K562 (cell line): ENCODE results near the gene INCA1. TPM values are rescaled to one million over a fixed set of nuclear protein-coding genes. Genes with fewer than 3 reads are reported as not detected.

ENCODE experiments used
- ATAC-seq: fragments of 200-7000 bp; cut with Tn5 transposase; 3 replicates; pipeline ENCODE4 v1.9.1; 2020; ENCODE audit warnings: moderate library complexity
- BruUV-seq: library from RNA; stranded (reverse); fragments of 400-500 nt; replicated peaks from 2 replicates; lab custom pipeline; 2021; lab: Mats Ljungman, UMichigan
- CTCF ChIA-PET: fragments of 300-600 bp; formaldehyde crosslinking; extraction: SDS; loops from one replicate; lab custom pipeline; 2021; ENCODE audit warnings: low intra/inter-chr PET ratio; lab: Yijun Ruan, JAX
- POLR2A ChIA-PET: fragments of 300-600, 350-650 bp; sonication (Branson Sonifier 250); formaldehyde crosslinking; extraction: SDS; loops from one replicate; lab custom pipeline; 2021; ENCODE audit warnings: antibody characterized with exemption, inconsistent platforms; lab: Yijun Ruan, JAX
- DNase-seq, 4 experiments: peaks; one replicate each; pipeline versions ENCODE4 v3.0.0 to v3.0.0-alpha.2; 2011 to 2018; ENCODE audit warnings: low spot score in 3 of 4, mixed read lengths in 3 of 4; ENCODE audit errors: extremely low read depth in 1 of 4
- FAIRE-seq: peaks from 2 replicates; lab custom pipeline; 2011; peaks lifted over from hg19 to GRCh38; lab: Jason Lieb, UNC
- H2AFZ ChIP-seq: 2 replicates; pipeline ENCODE4 v1.6.0; 2011; ENCODE audit warnings: low read depth, low read length, control low read depth, inconsistent platforms
- H3K27ac ChIP-seq: fragments of 200-600 bp; 3 replicates; pipeline ENCODE4 v1.8.0; 2011; ENCODE audit warnings: low read depth, mild to moderate bottlenecking, control low read depth, inconsistent platforms, low read length, moderate library complexity, mixed read lengths; ENCODE audit errors: extremely low read depth
- H3K27me3 ChIP-seq, 2 experiments: fragments of 300-600 bp in 1 of 2; 2 replicates in 1 of 2; 3 replicates in 1 of 2; pipeline versions ENCODE4 v1.6.0 to v1.8.0; 2011; ENCODE audit warnings: inconsistent platforms in 2 of 2, low read length in 2 of 2, mild to moderate bottlenecking in 1 of 2, mixed read lengths in 1 of 2, moderate library complexity in 1 of 2; ENCODE audit not compliant: control insufficient read depth in 2 of 2, insufficient read depth in 2 of 2
- H3K36me3 ChIP-seq: fragments of 300-600 bp; 3 replicates; pipeline ENCODE4 v1.8.0; 2011; ENCODE audit warnings: mild to moderate bottlenecking, low read length, inconsistent platforms; ENCODE audit not compliant: control insufficient read depth, insufficient read depth
- H3K4me1 ChIP-seq, 2 experiments: fragments of 200-600 bp in 1 of 2; replicated peaks in 1 of 2; 2 replicates in 1 of 2; 3 replicates in 1 of 2; pipeline versions ENCODE4 v1.5.1 to v1.8.0; 2011; ENCODE audit warnings: inconsistent platforms in 2 of 2, low read length in 2 of 2, mild to moderate bottlenecking in 1 of 2, mixed read lengths in 1 of 2, moderate library complexity in 1 of 2; ENCODE audit not compliant: control insufficient read depth in 2 of 2, insufficient read depth in 2 of 2
- H3K4me2 ChIP-seq: 2 replicates; pipeline ENCODE4 v1.6.1; 2011; ENCODE audit warnings: low read length, control low read depth, inconsistent platforms, mixed read lengths; ENCODE audit not compliant: insufficient read depth
- H3K4me3 ChIP-seq: fragments of 200-600 bp; sonication (generic), shearing (Covaris generic); 2 replicates; pipeline ENCODE4 v1.5.1; 2016; ENCODE audit warnings: control low read depth, inconsistent platforms
- H3K79me2 ChIP-seq: fragments of 200-600 bp; 3 replicates; pipeline ENCODE4 v1.8.0; 2011; ENCODE audit warnings: low read length, inconsistent platforms; ENCODE audit not compliant: control insufficient read depth, insufficient read depth
- H3K9ac ChIP-seq, 2 experiments: 2 replicates each; pipeline versions ENCODE4 v1.6.0 to v1.6.1; 2011; ENCODE audit warnings: low read depth in 2 of 2, low read length in 2 of 2, control low read depth in 1 of 2, inconsistent platforms in 1 of 2, mild to moderate bottlenecking in 1 of 2, mixed read lengths in 1 of 2; ENCODE audit not compliant: insufficient read depth in 1 of 2
- H3K9me1 ChIP-seq: one replicate; pipeline ENCODE4 v1.6.0; 2011; ENCODE audit warnings: inconsistent platforms, mild to moderate bottlenecking, low read length, moderate library complexity; ENCODE audit not compliant: control insufficient read depth, insufficient read depth
- H3K9me3 ChIP-seq: replicated peaks from 2 replicates; pipeline ENCODE4 v1.5.1; 2011; ENCODE audit warnings: low read depth, low read length, inconsistent platforms; ENCODE audit not compliant: control insufficient read depth, insufficient read depth
- H4K20me1 ChIP-seq: replicated peaks from 2 replicates; pipeline ENCODE4 v1.6.1; 2011; ENCODE audit warnings: low read length, inconsistent platforms, mixed read lengths; ENCODE audit not compliant: control insufficient read depth, insufficient read depth
- CBX1 ChIP-seq: sonication (generic); IDR thresholded peaks from 2 replicates; pipeline ENCODE4 v1.6.1; 2016; ENCODE audit warnings: antibody characterized with exemption, low read depth, mild to moderate bottlenecking
- CXXC5 ChIP-seq: fragments of 250-450 bp; sonication (Bioruptor Pico); IDR thresholded peaks from 2 replicates; pipeline ENCODE4 v1.8.0; 2022; ENCODE audit warnings: inconsistent platforms, mild to moderate bottlenecking, moderate library complexity
- KAT7 ChIP-seq: sonication (generic); formaldehyde crosslinking; IDR thresholded peaks from 2 replicates; pipeline ENCODE4 v1.8.0; 2022; ENCODE audit warnings: missing genetic modification reagents, mild to moderate bottlenecking, borderline replicate concordance
- MLX ChIP-seq, 2 experiments: fragments of 450-650 bp in 1 of 2; sonication (generic) in 1 of 2; formaldehyde crosslinking; conservative IDR thresholded peaks; 2 replicates each; pipeline versions ENCODE4 v1.4.0 to v1.8.1; 2020 to 2022; ENCODE audit warnings: mild to moderate bottlenecking in 1 of 2, missing genetic modification reagents in 1 of 2
- NEUROD1 ChIP-seq: fragments of 150-350 bp; IDR thresholded peaks from 2 replicates; pipeline ENCODE4 v1.6.1; 2014; ENCODE audit warnings: borderline replicate concordance, low read length, low read depth; ENCODE audit not compliant: partially characterized antibody
- PKNOX1 ChIP-seq: fragments of 450-650 bp; IDR thresholded peaks from 2 replicates; pipeline ENCODE4 v1.6.1; 2016
- SIN3A ChIP-seq, 2 experiments: fragments of 150-350 bp in 1 of 2; IDR thresholded peaks; 2 replicates each; pipeline ENCODE4 v1.6.1; 2011 to 2016; ENCODE audit warnings: borderline replicate concordance in 2 of 2, low read depth in 2 of 2, low read length in 2 of 2, mild to moderate bottlenecking in 2 of 2, moderate library complexity in 2 of 2; ENCODE audit not compliant: control insufficient read depth in 1 of 2
- SMAD4 ChIP-seq: fragments of 250-450 bp; sonication (Bioruptor Pico); conservative IDR thresholded peaks from 2 replicates; pipeline ENCODE4 v1.8.0; 2021; ENCODE audit warnings: inconsistent platforms, mild to moderate bottlenecking, moderate library complexity
- SUPT5H ChIP-seq: fragments of 450-650 bp; IDR thresholded peaks from 2 replicates; pipeline ENCODE4 v1.6.1; 2016
- TEAD1 ChIP-seq, 2 experiments: fragments of 450-650 bp in 1 of 2; sonication (generic) in 1 of 2; formaldehyde crosslinking; IDR thresholded peaks; 2 replicates each; pipeline versions ENCODE4 v1.4.0 to v1.8.0; 2020 to 2022; ENCODE audit warnings: mild to moderate bottlenecking in 2 of 2, missing genetic modification reagents in 1 of 2
- ZNF121 ChIP-seq: sonication (generic); formaldehyde crosslinking; conservative IDR thresholded peaks from 2 replicates; pipeline ENCODE4 v1.8.0; 2022; ENCODE audit warnings: missing genetic modification reagents
- WGBS: fragments of 100-300 bp; shearing (Covaris generic); methylation state at CpG from one replicate; pipeline ENCODE4 v1.1.6; 2016; ENCODE audit warnings: low coverage, mixed read lengths; ENCODE audit not compliant: insufficient coverage; ENCODE audit errors: missing lambda C conversion rate; 5-methylcytosine and 5-hydroxymethylcytosine counted together
- in situ Hi-C: fragments of 300-500 bp; cut with MboI; formaldehyde crosslinking; loops from 4 replicates; pipeline ENCODE4 v1.15.0; 2018; ENCODE audit warnings: inconsistent platforms, mixed read lengths
- intact Hi-C: fragments of 100-400 bp; cut with micrococcal nuclease; formaldehyde crosslinking; loops from 2 replicates; pipeline ENCODE4 v1.14.2; 2022
- polyA plus RNA-seq, 8 experiments: library from polyadenylated mRNA; depleted of rRNA in 4 of 8; stranded (reverse) in 5 of 8; unstranded in 3 of 8; fragments of >200 nt; fragmentation: Nextera tagmentation in 2 of 8; fragmentation: Illumina TruSeq in 1 of 8; extraction: Ambion mirVana in 2 of 8; extraction: Trizol in 1 of 8; gene quantifications; 2 replicates each; pipeline versions ENCODE4 v1.2.1 to v1.2.3, GENCODE V29; 2011 to 2014; ENCODE audit warnings: inconsistent platforms in 1 of 8, missing spikeins in 1 of 8
- total RNA-seq, 7 experiments: library from RNA; depleted of rRNA in 6 of 7; stranded (reverse); fragments of >200 nt in 6 of 7; fragmentation: Illumina TruSeq in 2 of 7; extraction: Trizol in 2 of 7; gene quantifications; 2 replicates each; pipeline versions ENCODE4 v1.2.1 to v1.2.3, GENCODE V29; 2011 to 2021; ENCODE audit warnings: low replicate concordance in 1 of 7
- TF ChIP-seq, protein P1 (sequence below): sonication (generic); formaldehyde crosslinking; IDR thresholded peaks from 2 replicates; pipeline ENCODE4 v1.8.0; 2022; ENCODE audit warnings: missing genetic modification reagents, mild to moderate bottlenecking, moderate library complexity, borderline replicate concordance
- TF ChIP-seq, protein P2 (sequence below): fragments of 250-450 bp; sonication (Bioruptor Pico); IDR thresholded peaks from 2 replicates; pipeline ENCODE4 v1.8.0; 2022; ENCODE audit warnings: inconsistent platforms, mild to moderate bottlenecking, moderate library complexity, borderline replicate concordance
- TF ChIP-seq, protein P3 (sequence below): fragments of 450-650 bp; formaldehyde crosslinking; IDR thresholded peaks from 2 replicates; pipeline ENCODE4 v1.4.0; 2020; ENCODE audit warnings: mild to moderate bottlenecking, moderate library complexity

INCA1 gene
- total and polyA plus RNA-seq, 9 of the 15 experiments (the other 6 are each of a cell fraction or from before 2014, with no cell fraction given) = 0.08 to 0.50 (median 0.13) TPM; not detected in 4

GRCh38 chr17:4997302-4998026, at the start of gene INCA1, which contains the start of gene KIF1C (continued):
- TF ChIP-seq, protein P1, sequence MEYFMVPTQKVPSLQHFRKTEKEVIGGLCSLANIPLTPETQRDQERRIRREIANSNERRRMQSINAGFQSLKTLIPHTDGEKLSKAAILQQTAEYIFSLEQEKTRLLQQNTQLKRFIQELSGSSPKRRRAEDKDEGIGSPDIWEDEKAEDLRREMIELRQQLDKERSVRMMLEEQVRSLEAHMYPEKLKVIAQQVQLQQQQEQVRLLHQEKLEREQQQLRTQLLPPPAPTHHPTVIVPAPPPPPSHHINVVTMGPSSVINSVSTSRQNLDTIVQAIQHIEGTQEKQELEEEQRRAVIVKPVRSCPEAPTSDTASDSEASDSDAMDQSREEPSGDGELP = peak; percentile 90
- TF ChIP-seq ZNF121 (CRISPR knock-in tag) = no peak
- TF ChIP-seq NEUROD1 = peak; percentile 47
- TF ChIP-seq TEAD1 (CRISPR knock-in tag; IDR thresholded peaks at IDR 0.05) = peak in 1 of 2 experiments; percentile 24; a peak in 1 of 4 replicates
- TF ChIP-seq CXXC5 (CRISPR knock-in tag) = peak; percentile 74
- TF ChIP-seq SUPT5H = peak; percentile 59
- peak; percentile 46; the same call in 1 of the 2 replicates for TF ChIP-seq SMAD4 (CRISPR knock-in tag)
- peak in 1 of 2 experiments; percentile 81; a peak in 1 of 4 replicates for TF ChIP-seq SIN3A (IDR thresholded peaks at IDR 0.05; ENCODE audit: borderline replicate concordance in 2 of 2, control insufficient read depth in 1 of 2, low read depth in 2 of 2, low read length in 2 of 2)

DNA sequence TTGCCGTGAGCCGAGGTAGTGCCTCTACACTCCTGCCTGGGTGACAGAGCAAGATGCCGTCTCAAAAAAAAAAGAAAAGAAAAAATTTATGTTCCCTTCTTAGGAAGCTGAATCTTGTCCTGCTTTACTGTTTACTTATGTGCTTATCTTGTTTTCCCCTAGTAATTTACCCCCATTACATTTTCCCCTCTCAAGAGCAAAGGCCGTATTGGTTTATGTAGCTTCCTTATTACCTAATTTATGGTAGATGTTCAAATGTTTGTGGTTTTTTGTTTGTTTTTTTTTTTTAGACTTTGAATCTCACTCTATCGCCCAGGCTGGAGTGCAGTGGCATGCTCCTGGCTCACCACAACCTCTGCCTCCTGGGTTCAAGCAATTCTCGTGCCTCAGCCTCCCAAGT, 48.2 kb upstream of the INCA1 start:
- ATAC-seq (no peak), DNase-seq (no peak), FAIRE-seq (no peak)
- Histone ChIP-seq H3K9me1 (no peaks in the 10 kb centered on the region), H3K4me2 (no peak overlapping the region), H3K27me3 (no peaks in the 10 kb centered on the region; a peak in 1 of 5 replicates), H3K4me3 (no peak overlapping the region), H3K9ac (no peak overlapping the region), H3K27ac (no peak overlapping the region), H3K9me3 (no peaks in the 10 kb centered on the region), H3K36me3 (no peaks in the 10 kb centered on the region), H2AFZ (no peak overlapping the region), H3K79me2 (no peaks in the 10 kb centered on the region), H3K4me1 (peaks cover 0 to 4% of the 10 kb centered on the region in 2 experiments; a peak in 2 of 5 replicates), H4K20me1 (no peaks in the 10 kb centered on the region)
- WGBS = 36% methylated on average over 6 of the region's 6 CpGs
- in situ Hi-C loops = no loop called here
- ChIA-PET POLR2A (no interaction called here), CTCF (interaction anchor here (0.7 kb wide), 1 partner anchor 1033 kb away, joined by 3 read pairs; no protein-coding TSS in a partner anchor)
- intact Hi-C loops = no loop called here
- no TSS peak for BruUV-seq
- TF ChIP-seq, protein P2, sequence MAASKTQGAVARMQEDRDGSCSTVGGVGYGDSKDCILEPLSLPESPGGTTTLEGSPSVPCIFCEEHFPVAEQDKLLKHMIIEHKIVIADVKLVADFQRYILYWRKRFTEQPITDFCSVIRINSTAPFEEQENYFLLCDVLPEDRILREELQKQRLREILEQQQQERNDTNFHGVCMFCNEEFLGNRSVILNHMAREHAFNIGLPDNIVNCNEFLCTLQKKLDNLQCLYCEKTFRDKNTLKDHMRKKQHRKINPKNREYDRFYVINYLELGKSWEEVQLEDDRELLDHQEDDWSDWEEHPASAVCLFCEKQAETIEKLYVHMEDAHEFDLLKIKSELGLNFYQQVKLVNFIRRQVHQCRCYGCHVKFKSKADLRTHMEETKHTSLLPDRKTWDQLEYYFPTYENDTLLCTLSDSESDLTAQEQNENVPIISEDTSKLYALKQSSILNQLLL (CRISPR knock-in tag) = no peak
- TF ChIP-seq PKNOX1 (no peak), CBX1 (no peak), MLX (CRISPR knock-in tag; conservative IDR thresholded peaks at IDR 0.05) (no peak), KAT7 (CRISPR knock-in tag) (no peak)
- TF ChIP-seq, protein P3, sequence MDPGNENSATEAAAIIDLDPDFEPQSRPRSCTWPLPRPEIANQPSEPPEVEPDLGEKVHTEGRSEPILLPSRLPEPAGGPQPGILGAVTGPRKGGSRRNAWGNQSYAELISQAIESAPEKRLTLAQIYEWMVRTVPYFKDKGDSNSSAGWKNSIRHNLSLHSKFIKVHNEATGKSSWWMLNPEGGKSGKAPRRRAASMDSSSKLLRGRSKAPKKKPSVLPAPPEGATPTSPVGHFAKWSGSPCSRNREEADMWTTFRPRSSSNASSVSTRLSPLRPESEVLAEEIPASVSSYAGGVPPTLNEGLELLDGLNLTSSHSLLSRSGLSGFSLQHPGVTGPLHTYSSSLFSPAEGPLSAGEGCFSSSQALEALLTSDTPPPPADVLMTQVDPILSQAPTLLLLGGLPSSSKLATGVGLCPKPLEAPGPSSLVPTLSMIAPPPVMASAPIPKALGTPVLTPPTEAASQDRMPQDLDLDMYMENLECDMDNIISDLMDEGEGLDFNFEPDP = no peak
